ENCODE results near the gene PTDSS2. TPM values are rescaled to one million over a fixed set of nuclear protein-coding genes. Genes with fewer than 3 reads are reported as not detected.

PTDSS2 gene
- polyA plus RNA-seq, 2 of the 4 experiments (the other 2 are of a cell fraction) = 23.4 to 38.9 TPM

DNA sequence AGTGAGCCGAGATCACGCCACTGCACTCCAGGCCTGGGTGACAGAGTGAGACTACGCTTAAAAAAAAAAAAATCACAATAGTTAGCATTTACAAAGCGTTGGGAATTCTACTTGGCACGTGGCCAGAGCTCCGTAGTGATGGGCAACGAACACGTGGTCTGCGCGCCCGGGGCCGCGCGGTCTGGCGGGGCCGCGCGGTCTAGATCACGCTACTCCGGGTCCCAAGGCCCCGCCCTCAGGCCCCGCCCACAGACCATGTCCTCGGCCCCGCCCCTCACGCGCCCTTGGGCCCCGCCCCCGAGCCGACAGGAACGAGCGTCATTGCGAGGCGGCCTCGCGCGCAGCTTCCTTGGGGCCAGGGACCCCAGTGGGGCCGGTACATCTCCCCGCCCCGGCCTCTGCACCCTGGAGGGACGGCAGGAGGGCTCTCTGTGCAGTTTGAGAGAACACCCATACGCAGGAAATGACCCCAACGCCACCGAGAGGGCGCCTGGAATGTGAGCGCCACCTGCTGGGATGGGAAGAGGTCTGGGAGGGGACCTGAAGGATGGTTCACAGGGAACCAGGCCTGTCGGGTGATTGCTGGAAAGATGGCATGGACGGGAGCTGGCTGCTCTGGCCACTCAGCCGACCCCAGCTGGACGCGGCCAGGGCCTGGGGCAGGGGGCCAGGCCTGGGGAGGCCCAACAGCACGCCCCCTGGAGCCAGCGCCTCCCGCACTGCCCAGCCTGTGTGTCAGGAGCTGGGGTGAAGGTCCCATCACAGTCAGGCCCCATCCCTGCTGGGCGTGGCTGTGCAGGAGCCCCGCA is 2.0 kb upstream of the PTDSS2 start:
- DNase-seq (ENCODE audit: low read depth in 1 of 2, low spot score in 1 of 2) = peak; percentile 94 to 96
- no peak for FAIRE-seq
- ChIA-PET CTCF (interaction anchor here (0.5 to 8.4 kb wide), 62 partner anchors 8 to 250 kb away, joined by 3 to 112 read pairs (median 5); partner anchors contain the start of genes IFITM5 and PGGHG), POLR2A (interaction anchor here (0.7 to 2.4 kb wide), 16 partner anchors 8 to 241 kb away, joined by 3 to 30 read pairs (median 4); partner anchors contain the start of genes BET1L, RIC8A and RNH1)
- Histone ChIP-seq H3K27ac (peak overlapping the region; percentile 77 to 93), H3K4me1 (peaks cover 18% of the 10 kb centered on the region), H3K9me3 (no peaks in the 10 kb centered on the region), H3K4me3 (peak overlapping the region; percentile 48), H3K4me2 (peak overlapping the region; percentile 84)
- peak; percentile 77 to 82 for ATAC-seq
- 4% methylated on average over 32 of the region's 55 CpGs for WGBS (ENCODE audit: missing lambda C conversion rate)
- no peak for TF ChIP-seq RFX5 (IDR thresholded peaks at IDR 0.05)
- no peak for TF ChIP-seq FOSL2 (IDR thresholded peaks at IDR 0.05)
- peak; percentile 25; the same call in 1 of the 2 replicates for TF ChIP-seq FOSL2 (CRISPR knock-in tag; IDR thresholded peaks at IDR 0.05)
- no peak for TF ChIP-seq ZNF302 (CRISPR knock-in tag; IDR thresholded peaks at IDR 0.05)
- TF ChIP-seq, protein P1, sequence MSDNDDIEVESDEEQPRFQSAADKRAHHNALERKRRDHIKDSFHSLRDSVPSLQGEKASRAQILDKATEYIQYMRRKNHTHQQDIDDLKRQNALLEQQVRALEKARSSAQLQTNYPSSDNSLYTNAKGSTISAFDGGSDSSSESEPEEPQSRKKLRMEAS (IDR thresholded peaks at IDR 0.05) = peak; percentile 95
- 0 out of 2 replicates have a peak, but pooled peaks have one; percentile 67 for TF ChIP-seq RCOR1 (IDR thresholded peaks at IDR 0.05; ENCODE audit: low read depth, low read length)
- TF ChIP-seq HOXB13 (CRISPR knock-in tag; IDR thresholded peaks at IDR 0.05; ENCODE audit: low read depth) = no peak
- TF ChIP-seq EP300 (IDR thresholded peaks at IDR 0.05) = no peak
- TF ChIP-seq, protein P2, sequence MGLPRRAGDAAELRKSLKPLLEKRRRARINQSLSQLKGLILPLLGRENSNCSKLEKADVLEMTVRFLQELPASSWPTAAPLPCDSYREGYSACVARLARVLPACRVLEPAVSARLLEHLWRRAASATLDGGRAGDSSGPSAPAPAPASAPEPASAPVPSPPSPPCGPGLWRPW (IDR thresholded peaks at IDR 0.05) = no peak
- no peak for TF ChIP-seq CEBPB (IDR thresholded peaks at IDR 0.05)
- peak; percentile 65; the same call in 1 of the 2 replicates for TF ChIP-seq TFCP2L1 (CRISPR knock-in tag; IDR thresholded peaks at IDR 0.05)
- TF ChIP-seq GATA3 (IDR thresholded peaks at IDR 0.05; ENCODE audit: borderline replicate concordance) = no peak
- TF ChIP-seq NFE2L2 (conservative IDR thresholded peaks at IDR 0.05; ENCODE audit: low read length) = no peak
- TF ChIP-seq SREBF2 (IDR thresholded peaks at IDR 0.05) = no peak
- peak; percentile 79 for TF ChIP-seq MYC (IDR thresholded peaks at IDR 0.05; ENCODE audit: borderline replicate concordance, low read length)
- TF ChIP-seq, protein P3, sequence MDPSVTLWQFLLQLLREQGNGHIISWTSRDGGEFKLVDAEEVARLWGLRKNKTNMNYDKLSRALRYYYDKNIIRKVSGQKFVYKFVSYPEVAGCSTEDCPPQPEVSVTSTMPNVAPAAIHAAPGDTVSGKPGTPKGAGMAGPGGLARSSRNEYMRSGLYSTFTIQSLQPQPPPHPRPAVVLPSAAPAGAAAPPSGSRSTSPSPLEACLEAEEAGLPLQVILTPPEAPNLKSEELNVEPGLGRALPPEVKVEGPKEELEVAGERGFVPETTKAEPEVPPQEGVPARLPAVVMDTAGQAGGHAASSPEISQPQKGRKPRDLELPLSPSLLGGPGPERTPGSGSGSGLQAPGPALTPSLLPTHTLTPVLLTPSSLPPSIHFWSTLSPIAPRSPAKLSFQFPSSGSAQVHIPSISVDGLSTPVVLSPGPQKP (IDR thresholded peaks at IDR 0.05; ENCODE audit: low read depth, low read length) = no peak
- no peak for TF ChIP-seq TP53 (CRISPR knock-in tag; IDR thresholded peaks at IDR 0.05)
- TF ChIP-seq RAD21 (conservative IDR thresholded peaks at IDR 0.05 in 1 of 2, IDR thresholded peaks at IDR 0.05 in 1 of 2) = peak; percentile 87 to 90
- TF ChIP-seq RNF2 (IDR thresholded peaks at IDR 0.05; ENCODE audit: borderline replicate concordance, low read depth) = no peak
- peak; percentile 46 for TF ChIP-seq POLR2A (IDR thresholded peaks at IDR 0.05; ENCODE audit: low read length)
- no peak for TF ChIP-seq MAFK (IDR thresholded peaks at IDR 0.05; ENCODE audit: partially characterized antibody)
- no peak for TF ChIP-seq ZFP36 (IDR thresholded peaks at IDR 0.05; ENCODE audit: borderline replicate concordance, partially characterized antibody)
- no peak for TF ChIP-seq POLR2AphosphoS2 (conservative IDR thresholded peaks at IDR 0.05; ENCODE audit: low read length)
- TF ChIP-seq, protein P4, sequence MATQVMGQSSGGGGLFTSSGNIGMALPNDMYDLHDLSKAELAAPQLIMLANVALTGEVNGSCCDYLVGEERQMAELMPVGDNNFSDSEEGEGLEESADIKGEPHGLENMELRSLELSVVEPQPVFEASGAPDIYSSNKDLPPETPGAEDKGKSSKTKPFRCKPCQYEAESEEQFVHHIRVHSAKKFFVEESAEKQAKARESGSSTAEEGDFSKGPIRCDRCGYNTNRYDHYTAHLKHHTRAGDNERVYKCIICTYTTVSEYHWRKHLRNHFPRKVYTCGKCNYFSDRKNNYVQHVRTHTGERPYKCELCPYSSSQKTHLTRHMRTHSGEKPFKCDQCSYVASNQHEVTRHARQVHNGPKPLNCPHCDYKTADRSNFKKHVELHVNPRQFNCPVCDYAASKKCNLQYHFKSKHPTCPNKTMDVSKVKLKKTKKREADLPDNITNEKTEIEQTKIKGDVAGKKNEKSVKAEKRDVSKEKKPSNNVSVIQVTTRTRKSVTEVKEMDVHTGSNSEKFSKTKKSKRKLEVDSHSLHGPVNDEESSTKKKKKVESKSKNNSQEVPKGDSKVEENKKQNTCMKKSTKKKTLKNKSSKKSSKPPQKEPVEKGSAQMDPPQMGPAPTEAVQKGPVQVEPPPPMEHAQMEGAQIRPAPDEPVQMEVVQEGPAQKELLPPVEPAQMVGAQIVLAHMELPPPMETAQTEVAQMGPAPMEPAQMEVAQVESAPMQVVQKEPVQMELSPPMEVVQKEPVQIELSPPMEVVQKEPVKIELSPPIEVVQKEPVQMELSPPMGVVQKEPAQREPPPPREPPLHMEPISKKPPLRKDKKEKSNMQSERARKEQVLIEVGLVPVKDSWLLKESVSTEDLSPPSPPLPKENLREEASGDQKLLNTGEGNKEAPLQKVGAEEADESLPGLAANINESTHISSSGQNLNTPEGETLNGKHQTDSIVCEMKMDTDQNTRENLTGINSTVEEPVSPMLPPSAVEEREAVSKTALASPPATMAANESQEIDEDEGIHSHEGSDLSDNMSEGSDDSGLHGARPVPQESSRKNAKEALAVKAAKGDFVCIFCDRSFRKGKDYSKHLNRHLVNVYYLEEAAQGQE (IDR thresholded peaks at IDR 0.05) = no peak
- TF ChIP-seq HOXB5 (CRISPR knock-in tag; IDR thresholded peaks at IDR 0.05) = no peak
- TF ChIP-seq EHMT2 (IDR thresholded peaks at IDR 0.05; ENCODE audit: low read depth) = no peak
- TF ChIP-seq, protein P5, sequence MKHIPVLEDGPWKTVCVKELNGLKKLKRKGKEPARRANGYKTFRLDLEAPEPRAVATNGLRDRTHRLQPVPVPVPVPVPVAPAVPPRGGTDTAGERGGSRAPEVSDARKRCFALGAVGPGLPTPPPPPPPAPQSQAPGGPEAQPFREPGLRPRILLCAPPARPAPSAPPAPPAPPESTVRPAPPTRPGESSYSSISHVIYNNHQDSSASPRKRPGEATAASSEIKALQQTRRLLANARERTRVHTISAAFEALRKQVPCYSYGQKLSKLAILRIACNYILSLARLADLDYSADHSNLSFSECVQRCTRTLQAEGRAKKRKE (CRISPR knock-in tag; IDR thresholded peaks at IDR 0.05; ENCODE audit: low read depth) = no peak
- TF ChIP-seq, protein P6, sequence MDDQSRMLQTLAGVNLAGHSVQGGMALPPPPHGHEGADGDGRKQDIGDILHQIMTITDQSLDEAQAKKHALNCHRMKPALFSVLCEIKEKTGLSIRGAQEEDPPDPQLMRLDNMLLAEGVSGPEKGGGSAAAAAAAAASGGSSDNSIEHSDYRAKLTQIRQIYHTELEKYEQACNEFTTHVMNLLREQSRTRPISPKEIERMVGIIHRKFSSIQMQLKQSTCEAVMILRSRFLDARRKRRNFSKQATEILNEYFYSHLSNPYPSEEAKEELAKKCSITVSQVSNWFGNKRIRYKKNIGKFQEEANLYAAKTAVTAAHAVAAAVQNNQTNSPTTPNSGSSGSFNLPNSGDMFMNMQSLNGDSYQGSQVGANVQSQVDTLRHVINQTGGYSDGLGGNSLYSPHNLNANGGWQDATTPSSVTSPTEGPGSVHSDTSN (IDR thresholded peaks at IDR 0.05) = no peak
- TF ChIP-seq SMC3 (IDR thresholded peaks at IDR 0.05) = peak; percentile 80
- peak; percentile 69 for TF ChIP-seq PHF8 (IDR thresholded peaks at IDR 0.05; ENCODE audit: borderline replicate concordance, low read depth)
- TF ChIP-seq HDAC2 (IDR thresholded peaks at IDR 0.05) = no peak
- TF ChIP-seq CHD2 (IDR thresholded peaks at IDR 0.05; ENCODE audit: low read length, partially characterized antibody) = no peak
- no peak for TF ChIP-seq MAZ (IDR thresholded peaks at IDR 0.05; ENCODE audit: borderline replicate concordance, low read depth, low read length)
- TF ChIP-seq KDM5A (IDR thresholded peaks at IDR 0.05) = no peak
